Inferior parietal cortex (tissue), 1 donor: ENCODE measurements around the gene TSHZ1.
"Not testable (repeated sequence)": the region's sequence is repeated elsewhere in the genome, so short reads cannot be mapped to it uniquely, and the experiment has no call there.

ENCODE experiments used
- DNase-seq: peaks from one replicate; pipeline ENCODE4 v3.0.0-alpha.2; 2016; ENCODE audit errors: extremely low spot score

Gene TSHZ1

GRCh38 chr18:75307530-75307929 is 96.9 kb downstream of the TSHZ1 start:
- DNase-seq = no peak

- no peak for DNase-seq
Measured at GRCh38 chr18:75309564-75309963, 99.0 kb downstream of the TSHZ1 start.

GRCh38 chr18:75314117-75314516 is 103.5 kb downstream of the TSHZ1 start:
- no peak for DNase-seq

GRCh38 chr18:75314606-75315005 is 104.0 kb downstream of the TSHZ1 start:
- DNase-seq = no peak

- DNase-seq = no peak
Measured at GRCh38 chr18:75316223-75316622, 105.6 kb downstream of the TSHZ1 start.

- DNase-seq = no peak
Measured at GRCh38 chr18:75316826-75317225, 106.2 kb downstream of the TSHZ1 start.

- DNase-seq = no peak
Measured at GRCh38 chr18:75317300-75317699, 106.7 kb downstream of the TSHZ1 start.

- DNase-seq = no peak
Measured at GRCh38 chr18:75317703-75318102, 107.1 kb downstream of the TSHZ1 start.

- DNase-seq = no peak
Measured at GRCh38 chr18:75319905-75320304, 109.3 kb downstream of the TSHZ1 start.

GRCh38 chr18:75320506-75320905 is 109.9 kb downstream of the TSHZ1 start:
- DNase-seq = no peak

- DNase-seq = no peak
Measured at GRCh38 chr18:75321431-75321830, 110.8 kb downstream of the TSHZ1 start.

GRCh38 chr18:75322206-75322605 is 111.6 kb downstream of the TSHZ1 start:
- DNase-seq = no peak

GRCh38 chr18:75323821-75324585 is 113.4 kb downstream of the TSHZ1 start:
- no peak for DNase-seq

- DNase-seq = no peak
Measured at GRCh38 chr18:75324686-75325257, 114.2 kb downstream of the TSHZ1 start.

- not testable (repeated sequence) for DNase-seq
Measured at GRCh38 chr18:75329753-75330152, 119.2 kb downstream of the TSHZ1 start.

GRCh38 chr18:75330308-75330707 is 119.7 kb downstream of the TSHZ1 start:
- no peak for DNase-seq

GRCh38 chr18:75334869-75335268 is 124.3 kb downstream of the TSHZ1 start:
- DNase-seq = no peak

GRCh38 chr18:75335511-75335910 is 124.9 kb downstream of the TSHZ1 start:
- DNase-seq = no peak

- no peak for DNase-seq
Measured at GRCh38 chr18:75336767-75337166, 126.2 kb downstream of the TSHZ1 start.

GRCh38 chr18:75337348-75337747 is 126.8 kb downstream of the TSHZ1 start:
- no peak for DNase-seq

- no peak for DNase-seq
Measured at GRCh38 chr18:75338631-75339030, 128.0 kb downstream of the TSHZ1 start.
